ENCODE results near the gene PPIL4. TPM values are rescaled to one million over a fixed set of nuclear protein-coding genes. Genes with fewer than 3 reads are reported as not detected.

PPIL4 gene

GRCh38 chr6:149458196-149458595 is 87.6 kb downstream of the PPIL4 start:
- no peaks in the 10 kb centered on the region for H3K79me2 ChIP-seq (ENCODE audit: control insufficient read depth, insufficient read depth, low read length)
- no peak for DNase-seq
- no peak overlapping the region for H2BK15ac ChIP-seq (replicated peaks; ENCODE audit: low read depth)
- no peak overlapping the region for H3K18ac ChIP-seq (ENCODE audit: low read length)
- H2BK5ac ChIP-seq (ENCODE audit: low read length), result no peak overlapping the region
- H4K8ac ChIP-seq (ENCODE audit: low read depth, low read length), result no peak overlapping the region
- H3K4me1 ChIP-seq (ENCODE audit: control insufficient read depth, low read depth, low read length), result no peaks in the 10 kb centered on the region
- H4K5ac ChIP-seq (ENCODE audit: low read length), result no peak overlapping the region
- H3K4ac ChIP-seq (ENCODE audit: low read depth, low read length), result no peak overlapping the region
- H3K23ac ChIP-seq (ENCODE audit: low read length), result no peak overlapping the region
- no peak overlapping the region for H2AK5ac ChIP-seq (ENCODE audit: low read length)
- H3K56ac ChIP-seq (ENCODE audit: low read length), result no peak overlapping the region
- no peak overlapping the region for H3K27ac ChIP-seq (ENCODE audit: low read depth, low read length)
- H2BK120ac ChIP-seq (ENCODE audit: low read depth, low read length), result no peak overlapping the region
- no peaks in the 10 kb centered on the region for H3K36me3 ChIP-seq (ENCODE audit: control insufficient read depth, insufficient read depth, low read length)
- H3K9ac ChIP-seq (ENCODE audit: low read length), result no peak overlapping the region
- no CpG with 5 or more reads among the region's 7 CpGs for WGBS (ENCODE audit: extremely low coverage, insufficient coverage, low lambda C conversion rate)
- H3K79me1 ChIP-seq (ENCODE audit: low read length), result no peaks in the 10 kb centered on the region
- no peaks in the 10 kb centered on the region for H3K27me3 ChIP-seq (ENCODE audit: insufficient read depth, low read length, poor library complexity)
- no peak overlapping the region for H3K4me2 ChIP-seq (ENCODE audit: low read length)
- no peak overlapping the region for H3K4me3 ChIP-seq (ENCODE audit: low read length)

- no peak overlapping the region for H3K4me3 ChIP-seq (ENCODE audit: low read length)
- H3K79me2 ChIP-seq (ENCODE audit: control insufficient read depth, insufficient read depth, low read length), result no peaks in the 10 kb centered on the region
- no peak overlapping the region for H3K27ac ChIP-seq (ENCODE audit: low read depth, low read length)
- H3K23ac ChIP-seq (ENCODE audit: low read length), result no peak overlapping the region
- H3K56ac ChIP-seq (ENCODE audit: low read length), result no peak overlapping the region
- H3K4me2 ChIP-seq (ENCODE audit: low read length), result no peak overlapping the region
- no peaks in the 10 kb centered on the region for H3K79me1 ChIP-seq (ENCODE audit: low read length)
- no peaks in the 10 kb centered on the region for H3K27me3 ChIP-seq (ENCODE audit: insufficient read depth, low read length, poor library complexity)
- H3K4me1 ChIP-seq (ENCODE audit: control insufficient read depth, low read depth, low read length), result no peaks in the 10 kb centered on the region
- H2BK15ac ChIP-seq (replicated peaks; ENCODE audit: low read depth), result no peak overlapping the region
- H3K18ac ChIP-seq (ENCODE audit: low read length), result no peak overlapping the region
- H2BK120ac ChIP-seq (ENCODE audit: low read depth, low read length), result no peak overlapping the region
- H2BK5ac ChIP-seq (ENCODE audit: low read length), result no peak overlapping the region
- no peak overlapping the region for H2AK5ac ChIP-seq (ENCODE audit: low read length)
- no peaks in the 10 kb centered on the region for H3K36me3 ChIP-seq (ENCODE audit: control insufficient read depth, insufficient read depth, low read length)
- no peak for DNase-seq
- WGBS (ENCODE audit: extremely low coverage, insufficient coverage, low lambda C conversion rate), result no CpG with 5 or more reads among the region's 7 CpGs
- H4K5ac ChIP-seq (ENCODE audit: low read length), result no peak overlapping the region
- H3K4ac ChIP-seq (ENCODE audit: low read depth, low read length), result no peak overlapping the region
- no peak overlapping the region for H3K9ac ChIP-seq (ENCODE audit: low read length)
- no peak overlapping the region for H4K8ac ChIP-seq (ENCODE audit: low read depth, low read length)
Measured at GRCh38 chr6:149457316-149457884, 88.4 kb downstream of the PPIL4 start.

GRCh38 chr6:149456311-149457021 is 89.4 kb downstream of the PPIL4 start:
- Histone ChIP-seq H2BK15ac (replicated peaks; ENCODE audit: low read depth) (no peak overlapping the region), H3K79me2 (ENCODE audit: control insufficient read depth, insufficient read depth, low read length) (no peaks in the 10 kb centered on the region), H3K4ac (ENCODE audit: low read depth, low read length) (no peak overlapping the region), H2BK5ac (ENCODE audit: low read length) (no peak overlapping the region), H3K23ac (ENCODE audit: low read length) (no peak overlapping the region), H3K27me3 (ENCODE audit: insufficient read depth, low read length, poor library complexity) (no peaks in the 10 kb centered on the region), H3K4me2 (ENCODE audit: low read length) (no peak overlapping the region), H3K56ac (ENCODE audit: low read length) (no peak overlapping the region), H2AK5ac (ENCODE audit: low read length) (no peak overlapping the region), H3K18ac (ENCODE audit: low read length) (no peak overlapping the region), H3K27ac (ENCODE audit: low read depth, low read length) (no peak overlapping the region), H3K4me3 (ENCODE audit: low read length) (no peak overlapping the region), H3K36me3 (ENCODE audit: control insufficient read depth, insufficient read depth, low read length) (no peaks in the 10 kb centered on the region), H3K79me1 (ENCODE audit: low read length) (no peaks in the 10 kb centered on the region), H3K4me1 (ENCODE audit: control insufficient read depth, low read depth, low read length) (no peaks in the 10 kb centered on the region), H4K8ac (ENCODE audit: low read depth, low read length) (no peak overlapping the region), H3K9ac (ENCODE audit: low read length) (no peak overlapping the region), H4K5ac (ENCODE audit: low read length) (no peak overlapping the region), H2BK120ac (ENCODE audit: low read depth, low read length) (no peak overlapping the region)
- no CpG with 5 or more reads among the region's 49 CpGs for WGBS (ENCODE audit: extremely low coverage, insufficient coverage, low lambda C conversion rate)
- no peak for DNase-seq

- no CpG with 5 or more reads among the region's 11 CpGs for WGBS (ENCODE audit: extremely low coverage, insufficient coverage, low lambda C conversion rate)
- no peak overlapping the region for H3K9ac ChIP-seq (ENCODE audit: low read length)
- no peak for DNase-seq
Measured at GRCh38 chr6:149455031-149455732, 90.7 kb downstream of the PPIL4 start.

More at GRCh38 chr6:149455031-149455732, 90.7 kb downstream of the PPIL4 start:
- Histone ChIP-seq H3K56ac (ENCODE audit: low read length) (no peak overlapping the region), H3K79me2 (ENCODE audit: control insufficient read depth, insufficient read depth, low read length) (no peaks in the 10 kb centered on the region), H2BK15ac (replicated peaks; ENCODE audit: low read depth) (no peak overlapping the region), H3K4me3 (ENCODE audit: low read length) (no peak overlapping the region), H3K4me2 (ENCODE audit: low read length) (no peak overlapping the region), H3K18ac (ENCODE audit: low read length) (no peak overlapping the region), H3K23ac (ENCODE audit: low read length) (no peak overlapping the region), H4K5ac (ENCODE audit: low read length) (no peak overlapping the region), H4K8ac (ENCODE audit: low read depth, low read length) (no peak overlapping the region), H2BK5ac (ENCODE audit: low read length) (no peak overlapping the region), H3K27ac (ENCODE audit: low read depth, low read length) (no peak overlapping the region), H2BK120ac (ENCODE audit: low read depth, low read length) (no peak overlapping the region), H2AK5ac (ENCODE audit: low read length) (no peak overlapping the region), H3K36me3 (ENCODE audit: control insufficient read depth, insufficient read depth, low read length) (no peaks in the 10 kb centered on the region), H3K79me1 (ENCODE audit: low read length) (no peaks in the 10 kb centered on the region), H3K27me3 (ENCODE audit: insufficient read depth, low read length, poor library complexity) (no peaks in the 10 kb centered on the region), H3K4ac (ENCODE audit: low read depth, low read length) (no peak overlapping the region), H3K4me1 (ENCODE audit: control insufficient read depth, low read depth, low read length) (no peaks in the 10 kb centered on the region)

Small RNA genes within 50 kb of the gene (small RNA-seq; reads per million reads assigned to genes)
- gene RF00410 (ENCODE audit: insufficient read depth) (not detected), gene RNU7-3P (ENCODE audit: insufficient read depth) (not detected)
